Esophagus muscularis mucosa (tissue), 4 donors: ENCODE measurements around the gene UCHL5.

Experiments
- EP300 ChIP-seq: sonication (generic); formaldehyde crosslinking; IDR thresholded peaks from one replicate; pipeline ENCODE4 v1.6.1; 2017; ENCODE audit warnings: antibody characterized with exemption
- POLR2A ChIP-seq: fragments of 450-650 bp; IDR thresholded peaks from one replicate; pipeline ENCODE4 v1.6.1; 2017; ENCODE audit warnings: antibody characterized with exemption, moderate library complexity, mild to moderate bottlenecking, low read depth
- TF ChIP-seq, protein P1 (sequence below), 3 experiments: fragments of 200-600 bp in 2 of 3; fragments of 450-650 bp in 1 of 3; sonication (generic) in 2 of 3; IDR thresholded peaks; one replicate each; pipeline ENCODE4 v1.5.1; 2017 to 2019; ENCODE audit warnings: antibody characterized with exemption in 3 of 3, mild to moderate bottlenecking in 2 of 3, moderate library complexity in 1 of 3

DNA sequence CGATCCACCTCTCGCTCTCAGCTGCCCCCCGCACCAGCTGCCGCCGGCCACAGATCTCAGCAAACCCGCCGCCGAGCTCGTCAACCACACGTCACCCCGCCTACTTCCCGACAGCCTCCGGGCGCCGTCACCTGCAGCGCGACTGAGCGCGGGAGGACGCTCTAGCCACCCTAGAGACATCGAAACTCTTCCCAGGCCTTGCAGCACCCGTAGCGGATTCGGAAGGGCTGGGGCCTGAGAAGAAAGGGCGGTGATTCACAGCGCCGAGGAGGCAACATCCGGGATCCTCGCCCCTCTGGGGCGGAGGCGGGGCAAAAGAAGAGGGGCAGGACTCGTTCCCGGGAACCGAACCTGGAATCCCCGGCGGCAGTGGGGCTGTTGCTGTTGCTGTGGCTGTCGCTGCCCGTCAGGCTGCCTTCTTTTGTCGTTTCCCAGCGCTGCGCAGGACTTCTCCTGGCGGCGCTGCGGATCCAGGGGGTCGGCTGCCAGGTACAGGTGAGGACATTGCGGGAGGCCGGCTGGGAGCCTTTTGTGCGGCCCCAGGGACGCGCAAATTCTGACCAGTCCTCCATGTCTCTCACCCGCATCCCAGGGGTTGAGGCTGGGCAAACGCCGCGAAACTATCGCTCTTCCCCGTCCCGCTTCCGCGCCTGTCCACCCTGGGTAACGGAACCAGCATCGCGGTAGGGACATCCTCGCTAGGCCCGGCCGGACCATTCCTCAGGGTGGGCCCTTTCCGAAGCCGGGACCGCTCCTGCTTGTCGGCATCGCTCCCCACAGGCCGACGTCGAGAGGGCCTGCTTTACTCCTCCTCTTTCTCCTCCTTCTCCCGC, at the start of gene UCHL5, which contains the start of gene RO60:
- TF ChIP-seq, protein P1, sequence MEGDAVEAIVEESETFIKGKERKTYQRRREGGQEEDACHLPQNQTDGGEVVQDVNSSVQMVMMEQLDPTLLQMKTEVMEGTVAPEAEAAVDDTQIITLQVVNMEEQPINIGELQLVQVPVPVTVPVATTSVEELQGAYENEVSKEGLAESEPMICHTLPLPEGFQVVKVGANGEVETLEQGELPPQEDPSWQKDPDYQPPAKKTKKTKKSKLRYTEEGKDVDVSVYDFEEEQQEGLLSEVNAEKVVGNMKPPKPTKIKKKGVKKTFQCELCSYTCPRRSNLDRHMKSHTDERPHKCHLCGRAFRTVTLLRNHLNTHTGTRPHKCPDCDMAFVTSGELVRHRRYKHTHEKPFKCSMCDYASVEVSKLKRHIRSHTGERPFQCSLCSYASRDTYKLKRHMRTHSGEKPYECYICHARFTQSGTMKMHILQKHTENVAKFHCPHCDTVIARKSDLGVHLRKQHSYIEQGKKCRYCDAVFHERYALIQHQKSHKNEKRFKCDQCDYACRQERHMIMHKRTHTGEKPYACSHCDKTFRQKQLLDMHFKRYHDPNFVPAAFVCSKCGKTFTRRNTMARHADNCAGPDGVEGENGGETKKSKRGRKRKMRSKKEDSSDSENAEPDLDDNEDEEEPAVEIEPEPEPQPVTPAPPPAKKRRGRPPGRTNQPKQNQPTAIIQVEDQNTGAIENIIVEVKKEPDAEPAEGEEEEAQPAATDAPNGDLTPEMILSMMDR (IDR thresholded peaks at IDR 0.05), result peak in 1 of 3 experiments; percentile 35
- peak; percentile 55 for TF ChIP-seq POLR2A
- no peak for TF ChIP-seq EP300
